Subcutaneous abdominal adipose tissue (tissue), 5 donors: Measurements from ENCODE around the gene GLB1L3.
A peak's percentile ranks its signal among the peaks of the same experiment; 100 is the strongest.
"Not testable (repeated sequence)": the region's sequence is repeated elsewhere in the genome, so short reads cannot be mapped to it uniquely, and the experiment has no call there.

Experiments used
- H3K27ac ChIP-seq: one replicate; pipeline ENCODE4 v1.7.0; 2013; ENCODE audit warnings: low read depth, mild to moderate bottlenecking, inconsistent platforms, low read length, moderate library complexity
- H3K27me3 ChIP-seq, 5 donors: one replicate each; pipeline ENCODE4 v1.7.0; 2013; ENCODE audit warnings: low read length in 5 of 5, inconsistent platforms in 1 of 5; ENCODE audit not compliant: control insufficient read depth in 5 of 5, insufficient read depth in 4 of 5
- H3K36me3 ChIP-seq, 5 donors: one replicate each; pipeline ENCODE4 v1.7.0; 2013; ENCODE audit warnings: low read length in 5 of 5; ENCODE audit not compliant: control insufficient read depth in 5 of 5, insufficient read depth in 5 of 5
- H3K4me1 ChIP-seq, 5 donors: one replicate each; pipeline ENCODE4 v1.7.0; 2013; ENCODE audit warnings: low read length in 5 of 5, mild to moderate bottlenecking in 3 of 5, moderate library complexity in 1 of 5; ENCODE audit not compliant: control insufficient read depth in 5 of 5, insufficient read depth in 5 of 5
- H3K4me3 ChIP-seq, 5 donors: one replicate each; pipeline ENCODE4 v1.7.0; 2013; ENCODE audit warnings: low read length in 5 of 5, low read depth in 1 of 5
- H3K9ac ChIP-seq, 5 donors: one replicate each; pipeline ENCODE4 v1.7.0; 2013; ENCODE audit warnings: low read length in 5 of 5, mild to moderate bottlenecking in 4 of 5, moderate library complexity in 3 of 5
- H3K9me3 ChIP-seq, 5 donors: one replicate each; pipeline ENCODE4 v1.7.0; 2013; ENCODE audit warnings: low read length in 5 of 5; ENCODE audit not compliant: control insufficient read depth in 5 of 5
- donor health status: healthy.
- donor health status: healthy.
- donor health status: healthy.
- donor health status: healthy.
- donor health status: healthy.

Gene GLB1L3

DNA sequence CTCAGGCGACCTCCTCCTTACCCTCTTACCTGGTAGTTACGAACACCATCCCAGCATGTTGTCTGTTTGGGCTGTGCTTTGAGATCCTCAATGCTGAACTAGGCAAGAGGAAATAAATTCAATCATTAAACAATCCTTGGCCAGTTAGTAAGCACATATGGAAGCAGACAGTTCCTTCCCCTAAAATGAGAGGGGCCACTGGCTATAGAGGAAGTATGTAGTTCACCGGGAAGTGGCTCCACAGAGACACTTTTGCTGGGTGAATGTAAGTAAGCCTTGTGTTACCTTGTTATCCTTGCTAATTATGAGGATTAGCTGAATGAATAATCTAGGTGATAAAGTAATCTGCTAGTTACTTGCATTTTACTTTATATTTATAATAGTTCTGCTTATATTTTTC lies 25.9 kb upstream of the GLB1L3 start:
- Histone ChIP-seq H3K27ac (no peak overlapping the region), H3K4me3 (no peak overlapping the region), H3K9me3 (no peaks in the 10 kb centered on the region), H3K36me3 (peaks cover 13 to 56% (median 49%) of the 10 kb centered on the region in 5 donors), H3K9ac (peak overlapping the region in 3 of 5 donors; percentile 0 to 32 (median 26)), H3K27me3 (no peaks in the 10 kb centered on the region), H3K4me1 (peaks cover 6 to 43% (median 37%) of the 10 kb centered on the region in 5 donors)

DNA sequence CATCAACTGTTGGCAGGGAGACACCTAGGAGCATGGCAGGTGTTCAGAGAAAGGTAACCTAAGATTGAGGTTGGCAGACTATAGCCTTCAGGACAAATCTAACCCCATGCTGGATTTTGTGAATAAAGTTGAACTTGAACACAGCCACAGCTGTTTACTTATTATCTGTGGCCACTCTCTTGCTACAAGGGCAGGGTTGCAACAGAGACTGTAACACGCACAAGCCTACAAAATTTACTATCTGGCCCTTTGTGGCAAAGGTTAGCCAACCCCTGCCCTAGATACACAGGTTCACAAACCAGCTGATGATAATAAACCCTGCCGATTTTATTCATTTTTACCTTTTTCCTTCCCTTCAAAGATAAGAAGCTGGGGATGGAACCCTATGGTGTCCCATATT lies 25.5 kb upstream of the GLB1L3 start:
- Histone ChIP-seq H3K27me3 (no peaks in the 10 kb centered on the region), H3K36me3 (peaks cover 13 to 52% (median 45%) of the 10 kb centered on the region in 5 donors), H3K4me1 (peaks cover 6 to 43% (median 37%) of the 10 kb centered on the region in 5 donors), H3K9ac (peak overlapping the region in 2 of 5 donors; percentile 26 to 32), H3K27ac (peak overlapping the region; percentile 42), H3K4me3 (no peak overlapping the region), H3K9me3 (no peaks in the 10 kb centered on the region)

DNA sequence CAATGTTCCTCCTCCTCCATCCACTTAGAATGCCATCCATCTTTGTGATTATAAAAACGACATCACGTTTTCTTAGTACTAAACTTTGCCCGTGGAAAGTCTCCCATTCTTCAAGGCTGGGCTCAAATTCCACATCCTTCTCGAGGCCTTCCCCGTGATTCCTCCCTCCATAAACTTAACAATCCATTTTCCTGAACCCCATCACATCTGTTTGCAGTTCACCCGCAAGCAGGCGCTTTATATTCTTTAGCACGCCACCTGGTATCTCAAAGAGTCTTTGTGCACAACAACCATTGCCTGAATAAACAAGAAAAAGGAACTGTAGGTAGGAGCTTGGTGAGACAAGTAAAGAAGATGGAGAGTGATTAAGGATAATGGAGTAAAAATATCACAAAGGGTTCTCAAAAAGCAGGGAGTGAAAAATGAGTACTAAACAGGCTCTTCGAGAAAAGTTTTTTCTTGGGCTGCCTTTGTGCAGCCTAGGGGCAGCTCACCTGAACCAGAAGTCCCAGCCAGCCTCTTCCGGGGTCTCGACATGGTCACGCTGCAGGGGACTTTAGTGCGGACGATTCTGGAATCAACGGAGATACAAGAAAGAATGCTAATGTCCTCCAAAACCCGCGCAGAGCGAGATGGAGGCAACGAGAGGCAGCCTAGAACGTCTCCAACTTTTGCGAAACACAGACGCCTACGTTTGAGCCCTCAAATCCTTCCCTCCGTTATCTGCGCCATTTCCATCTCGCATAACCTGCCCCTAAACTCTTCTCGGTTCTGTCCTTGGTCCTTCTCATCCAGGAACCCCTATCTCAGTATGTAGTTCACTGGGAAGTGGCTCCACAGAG lies 23.6 kb upstream of the GLB1L3 start:
- peak overlapping the region; percentile 49 to 84 (median 79) for H3K9ac ChIP-seq
- H3K27me3 ChIP-seq, result no peaks in the 10 kb centered on the region
- peak overlapping the region; percentile 83 to 100 (median 98) for H3K4me3 ChIP-seq
- no peaks in the 10 kb centered on the region for H3K9me3 ChIP-seq
- H3K27ac ChIP-seq, result peak overlapping the region; percentile 75
- H3K36me3 ChIP-seq, result peaks cover 13 to 34% (median 29%) of the 10 kb centered on the region in 5 donors
- H3K4me1 ChIP-seq, result peaks cover 2 to 43% (median 37%) of the 10 kb centered on the region in 5 donors

DNA sequence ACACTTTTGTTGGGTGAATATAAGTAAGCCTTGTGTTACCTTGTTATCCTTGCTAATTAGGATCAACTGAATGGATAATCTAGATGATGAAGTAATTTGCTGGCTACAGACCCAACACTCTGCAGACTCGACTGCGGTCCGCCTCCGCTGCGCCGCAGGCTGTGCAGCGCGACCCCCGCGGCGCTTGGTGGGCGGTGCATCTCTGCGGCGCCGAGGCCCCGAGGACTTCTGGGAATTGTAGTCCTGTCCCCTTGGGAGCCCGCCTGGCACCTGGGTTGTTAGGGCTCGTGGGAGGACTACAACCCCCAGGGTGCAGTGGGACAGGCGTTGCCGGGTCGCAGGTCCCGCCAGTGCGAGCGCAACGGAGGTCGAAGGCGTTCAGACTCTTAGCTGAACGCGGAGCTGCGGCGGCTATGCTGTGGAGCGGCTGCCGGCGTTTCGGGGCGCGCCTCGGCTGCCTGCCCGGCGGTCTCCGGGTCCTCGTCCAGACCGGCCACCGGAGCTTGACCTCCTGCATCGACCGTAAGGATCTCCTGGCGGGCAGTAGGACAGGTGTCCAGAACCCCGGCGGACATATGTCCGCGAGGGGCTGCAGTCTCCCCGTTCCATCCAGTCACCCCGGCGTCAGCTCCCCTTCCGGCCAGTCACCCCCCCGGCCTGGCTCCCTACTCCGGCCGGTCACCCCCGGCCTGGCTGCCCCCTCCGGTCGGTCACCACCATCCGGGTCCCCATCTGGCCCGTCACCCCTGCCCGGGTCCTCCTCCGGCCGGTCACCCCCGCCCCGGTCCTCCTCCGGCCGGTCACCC lies 22.8 kb upstream of the GLB1L3 start, which contains the start of the genes ACAD8 and THYN1:
TSS of gene ACAD8 (plus strand) at position 381 of the 806 bp plus-strand sequence. CDS start at position 414, 33 bp downstream.
TSS of gene THYN1 (minus strand) at position 165 of the 806 bp plus-strand sequence. CDS start 470 bp downstream, outside the sequence.
- peak within 1 kb of the TSS; percentile 83 to 100 (median 98) for H3K4me3 ChIP-seq
- H3K9ac ChIP-seq, result peak within 1 kb of the TSS; percentile 79 to 90 (median 84)
- H3K27me3 ChIP-seq, result no peaks in the 10 kb centered on the region
- peaks cover 2 to 43% (median 37%) of the 10 kb centered on the region in 5 donors for H3K4me1 ChIP-seq
- H3K36me3 ChIP-seq, result peaks cover 10 to 29% (median 24%) of the 10 kb centered on the region in 5 donors
- H3K9me3 ChIP-seq, result no peaks in the 10 kb centered on the region
- peak within 1 kb of the TSS; percentile 75 for H3K27ac ChIP-seq

DNA sequence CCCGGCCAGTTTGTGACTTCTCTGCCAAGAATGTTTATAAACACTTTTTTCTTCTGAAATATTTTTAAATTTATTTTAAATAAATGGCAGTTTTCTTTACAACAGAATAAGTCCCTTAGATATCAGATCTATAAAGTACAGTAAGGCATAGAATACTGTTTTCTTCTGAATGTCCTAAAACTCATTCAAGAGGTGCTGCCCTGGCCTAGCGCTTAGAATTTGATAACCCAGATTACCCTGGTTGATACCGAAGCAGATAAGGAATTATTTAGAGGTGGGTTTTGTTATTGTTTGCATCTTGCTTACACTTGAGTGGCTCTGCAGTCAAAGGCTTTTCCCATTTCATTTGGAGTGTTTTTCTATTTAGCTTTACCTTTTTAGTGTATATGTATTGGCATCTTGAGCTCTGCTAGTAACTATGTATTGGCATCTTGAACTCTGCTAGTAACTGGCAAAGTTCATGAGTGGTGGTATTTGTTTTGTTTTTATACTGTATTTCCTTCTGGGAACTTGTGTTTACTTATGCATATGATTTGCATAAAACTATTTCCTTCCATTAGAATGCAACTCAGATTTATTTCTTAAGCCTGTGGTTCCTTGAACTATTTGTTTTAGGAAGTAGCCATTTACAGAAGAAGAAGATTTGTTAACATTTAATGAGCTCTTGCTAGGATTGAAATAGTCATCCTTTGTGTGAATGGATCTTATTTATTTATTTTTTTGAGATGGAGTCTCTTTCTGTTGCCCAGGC lies 21.6 kb upstream of the GLB1L3 start:
- H3K27me3 ChIP-seq, result no peaks in the 10 kb centered on the region
- peak overlapping the region; percentile 59 to 98 (median 83) for H3K4me3 ChIP-seq
- H3K4me1 ChIP-seq, result peaks cover 2 to 43% (median 37%) of the 10 kb centered on the region in 5 donors
- H3K27ac ChIP-seq, result no peak overlapping the region
- H3K9me3 ChIP-seq, result no peaks in the 10 kb centered on the region
- H3K9ac ChIP-seq, result peak overlapping the region in 4 of 5 donors; percentile 40 to 72 (median 47)
- peaks cover 0 to 30% (median 27%) of the 10 kb centered on the region in 5 donors for H3K36me3 ChIP-seq

DNA sequence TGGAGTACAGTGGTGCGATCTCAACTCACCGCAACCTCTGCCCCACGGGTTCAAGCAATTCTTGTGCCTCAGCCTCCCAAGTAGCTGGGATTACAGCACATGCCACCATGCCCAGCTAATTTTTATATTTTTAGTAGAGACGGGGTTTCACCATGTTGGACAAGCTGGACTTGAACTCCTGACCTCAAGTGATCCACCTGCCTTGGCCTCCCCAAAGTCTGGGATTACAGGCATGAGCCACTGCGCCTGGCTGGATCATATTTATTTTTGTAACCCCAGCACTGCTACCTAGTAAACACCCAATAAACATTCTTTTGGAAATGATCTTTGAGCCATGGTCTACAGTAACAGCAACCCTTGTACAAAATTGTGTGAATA lies 21.0 kb upstream of the GLB1L3 start:
- H3K4me1 ChIP-seq, result peaks cover 2 to 39% (median 35%) of the 10 kb centered on the region in 5 donors
- H3K4me3 ChIP-seq, H3K9ac ChIP-seq, H3K27me3 ChIP-seq, H3K27ac ChIP-seq, H3K9me3 ChIP-seq: not testable (repeated sequence)
- peaks cover 0 to 30% (median 27%) of the 10 kb centered on the region in 5 donors for H3K36me3 ChIP-seq

DNA sequence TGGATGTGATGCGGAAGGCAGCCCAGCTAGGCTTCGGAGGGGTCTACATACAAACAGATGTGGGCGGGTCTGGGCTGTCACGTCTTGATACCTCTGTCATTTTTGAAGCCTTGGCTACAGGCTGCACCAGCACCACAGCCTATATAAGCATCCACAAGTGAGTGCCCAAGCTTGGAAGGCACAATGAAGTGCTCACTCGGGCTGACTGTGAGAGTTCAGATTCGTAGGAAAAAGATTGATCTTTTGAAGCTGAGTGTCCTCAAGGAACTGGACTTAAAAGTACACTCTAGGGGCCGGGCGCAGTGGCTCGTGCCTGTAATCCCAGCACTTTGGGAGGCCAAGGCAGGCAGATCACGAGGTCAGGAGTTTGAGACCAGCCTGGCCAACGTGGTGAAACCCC lies 19.1 kb upstream of the GLB1L3 start:
- Histone ChIP-seq H3K9ac (no peak overlapping the region), H3K9me3 (no peaks in the 10 kb centered on the region), H3K36me3 (peaks cover 4 to 46% (median 41%) of the 10 kb centered on the region in 5 donors), H3K27me3 (no peaks in the 10 kb centered on the region), H3K27ac (no peak overlapping the region), H3K4me3 (no peak overlapping the region), H3K4me1 (peaks cover 2 to 19% (median 18%) of the 10 kb centered on the region in 5 donors)

DNA sequence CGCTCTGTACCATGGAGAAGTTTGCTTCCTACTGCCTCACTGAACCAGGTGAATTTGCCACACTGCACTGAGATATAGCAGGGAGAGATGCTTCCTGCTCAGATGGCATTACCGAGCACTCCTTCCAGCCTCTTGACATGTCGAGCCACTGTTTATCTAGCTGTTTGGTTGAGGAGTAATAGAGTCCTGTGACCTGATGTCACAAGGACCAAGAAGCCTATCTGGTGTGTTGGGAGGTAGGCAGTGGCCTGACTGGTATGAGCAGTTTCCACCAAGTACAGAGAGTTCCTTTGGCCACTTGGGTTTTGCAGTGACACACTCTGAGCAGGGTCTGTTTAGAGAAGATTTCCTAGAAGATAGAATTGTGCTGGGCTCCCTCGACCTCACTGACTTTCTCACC lies 17.6 kb upstream of the GLB1L3 start:
- Histone ChIP-seq H3K27ac (no peak overlapping the region), H3K4me1 (peaks cover 0 to 11% (median 10%) of the 10 kb centered on the region in 5 donors), H3K27me3 (no peaks in the 10 kb centered on the region), H3K9me3 (no peaks in the 10 kb centered on the region), H3K36me3 (peaks cover 4 to 61% (median 56%) of the 10 kb centered on the region in 5 donors), H3K4me3 (no peak overlapping the region), H3K9ac (no peak overlapping the region)

DNA sequence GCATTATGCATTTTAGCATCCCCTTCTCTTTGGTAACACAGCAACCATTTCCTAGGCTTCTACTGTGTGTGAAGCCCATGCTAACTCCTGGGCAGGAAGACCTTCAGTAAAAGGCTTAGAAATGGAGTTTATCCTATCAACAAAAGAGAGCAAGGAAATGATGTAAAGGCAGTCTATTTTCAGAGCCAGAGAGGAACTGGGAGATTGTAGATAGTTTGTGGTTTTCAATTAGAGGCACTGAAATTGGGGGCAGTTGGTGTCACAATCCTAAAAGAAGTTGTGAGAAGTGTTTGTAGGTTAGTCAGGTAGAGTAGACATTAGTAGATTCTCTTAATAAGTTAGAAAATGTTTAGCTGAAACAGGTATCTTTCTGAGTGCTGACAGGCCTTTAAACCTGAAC lies 15.7 kb upstream of the GLB1L3 start:
- no peak overlapping the region for H3K27ac ChIP-seq
- H3K27me3 ChIP-seq, result no peaks in the 10 kb centered on the region
- H3K9ac ChIP-seq, result no peak overlapping the region
- no peaks in the 10 kb centered on the region for H3K9me3 ChIP-seq
- no peaks in the 10 kb centered on the region for H3K4me1 ChIP-seq
- no peak overlapping the region for H3K4me3 ChIP-seq
- peaks cover 4 to 74% (median 64%) of the 10 kb centered on the region in 5 donors for H3K36me3 ChIP-seq
